HG02884 (cell line): ENCODE results near the gene RAB11FIP4.

Experiments
- ATAC-seq: cut with Tn5 transposase; IDR thresholded peaks from one replicate; pipeline ENCODE4 v1.9.1; 2021; ENCODE audit warnings: mild to moderate bottlenecking, moderate library complexity; ENCODE audit not compliant: unreplicated experiment

The RAB11FIP4 gene

DNA sequence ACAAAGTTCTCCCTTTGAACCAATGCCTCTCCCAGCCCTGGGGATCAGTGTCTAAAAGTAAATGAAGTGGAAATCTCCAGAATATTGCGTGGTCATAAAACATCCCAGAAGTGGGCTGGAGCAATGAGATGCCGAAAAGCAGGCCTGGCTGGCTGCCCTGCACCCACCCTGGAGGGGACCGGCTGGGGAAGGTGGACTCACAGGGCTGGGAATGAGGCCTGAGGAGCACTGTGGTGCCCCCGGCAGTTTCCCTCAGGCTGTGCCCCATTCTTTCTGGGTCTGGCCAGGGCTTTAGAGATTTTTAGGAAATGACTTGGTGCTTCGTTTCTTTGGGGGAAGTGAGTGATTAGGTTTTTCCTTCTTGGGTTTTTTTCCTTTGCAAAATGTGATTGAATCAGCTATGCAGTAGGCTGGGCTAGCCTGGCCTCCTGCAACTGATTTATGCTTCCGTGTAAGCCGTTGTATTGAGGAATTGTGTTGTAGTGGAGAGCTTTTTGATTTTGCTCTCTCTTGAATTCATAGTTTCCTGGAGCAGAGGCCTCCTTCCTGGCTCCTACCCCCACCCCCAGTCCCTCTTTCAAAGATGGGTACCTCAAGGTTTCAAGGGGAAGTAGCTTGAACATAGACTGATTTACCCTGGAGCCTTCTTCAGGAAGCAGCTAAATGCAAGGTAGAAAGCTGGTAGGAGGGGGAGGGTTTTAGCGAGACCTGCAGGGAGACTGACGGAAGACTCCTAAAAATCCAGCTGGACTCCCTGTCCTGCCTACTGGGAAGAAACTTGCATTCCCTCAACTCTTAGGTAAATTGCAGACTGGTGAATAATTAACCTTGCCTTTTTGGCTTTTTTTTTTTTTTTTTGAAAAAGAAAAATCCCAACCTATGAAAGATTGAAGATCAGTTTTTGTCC, 170.2 kb downstream of the RAB11FIP4 start:
- no peak for ATAC-seq

GRCh38 chr17:31562376-31562840, 170.9 kb downstream of the RAB11FIP4 start:
- ATAC-seq = no peak

DNA sequence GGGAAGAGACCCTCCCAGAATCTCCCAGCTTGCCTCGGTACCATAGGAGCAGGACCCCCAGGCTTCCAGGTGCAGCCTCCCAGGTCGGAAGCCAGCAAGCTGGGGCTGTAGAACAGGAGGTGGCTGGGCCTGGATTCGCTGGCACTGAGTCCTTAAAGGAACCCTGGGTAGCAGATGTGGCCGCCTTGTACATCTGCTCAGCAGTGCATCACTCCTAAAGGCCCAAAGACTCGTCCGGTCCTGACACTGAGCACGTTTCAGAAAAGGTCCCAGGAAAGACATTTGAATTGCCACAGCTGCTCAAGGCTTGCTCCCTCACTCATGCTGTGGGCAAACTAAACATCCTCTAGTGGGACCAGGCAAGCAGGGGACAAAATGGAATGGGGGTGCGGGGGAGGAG, 172.8 kb downstream of the RAB11FIP4 start:
- no peak for ATAC-seq

DNA sequence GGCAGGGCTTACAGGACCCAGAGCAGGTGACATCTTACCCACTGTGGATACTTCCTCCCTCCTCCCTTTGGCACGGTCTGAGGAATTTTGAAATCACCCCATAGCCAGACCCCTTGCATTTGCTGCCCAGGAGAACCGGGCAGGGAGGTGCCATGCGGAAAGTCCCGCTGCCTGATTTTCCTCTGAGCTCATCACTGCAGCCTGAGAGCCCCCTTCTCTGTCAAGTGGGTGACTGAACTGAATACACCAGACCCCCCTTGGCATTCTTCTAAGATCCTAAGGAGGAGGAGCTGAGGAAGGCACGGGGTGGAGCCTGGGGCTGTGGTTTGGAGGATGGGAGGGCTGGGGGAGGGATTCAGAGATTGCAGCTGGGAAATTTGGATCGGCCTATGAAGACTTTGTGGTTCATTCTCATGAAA, 173.4 kb downstream of the RAB11FIP4 start:
- ATAC-seq = no peak

DNA sequence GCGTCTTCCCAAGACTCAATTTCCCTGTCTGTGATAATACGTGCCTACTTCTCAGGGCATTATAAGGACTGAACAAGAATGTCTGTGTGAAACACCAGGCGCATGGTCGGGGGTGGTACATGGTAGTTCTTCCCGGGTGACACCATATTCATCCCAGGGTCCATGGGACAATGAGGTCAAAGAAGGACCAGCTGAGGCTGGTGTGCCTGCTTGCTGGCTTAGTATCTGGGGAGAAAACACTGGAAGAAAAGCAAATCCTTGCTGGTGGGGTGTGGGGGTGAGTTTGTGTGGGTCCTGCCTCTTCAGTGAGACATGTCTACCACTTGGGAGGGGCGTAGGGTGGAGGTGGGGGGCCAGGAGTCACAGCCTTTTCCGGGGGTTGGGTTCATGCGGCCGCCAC, 174.2 kb downstream of the RAB11FIP4 start:
- no peak for ATAC-seq

- ATAC-seq = no peak
These were observed 174.9 kb downstream of the RAB11FIP4 start for GRCh38 chr17:31566247-31566991.

DNA sequence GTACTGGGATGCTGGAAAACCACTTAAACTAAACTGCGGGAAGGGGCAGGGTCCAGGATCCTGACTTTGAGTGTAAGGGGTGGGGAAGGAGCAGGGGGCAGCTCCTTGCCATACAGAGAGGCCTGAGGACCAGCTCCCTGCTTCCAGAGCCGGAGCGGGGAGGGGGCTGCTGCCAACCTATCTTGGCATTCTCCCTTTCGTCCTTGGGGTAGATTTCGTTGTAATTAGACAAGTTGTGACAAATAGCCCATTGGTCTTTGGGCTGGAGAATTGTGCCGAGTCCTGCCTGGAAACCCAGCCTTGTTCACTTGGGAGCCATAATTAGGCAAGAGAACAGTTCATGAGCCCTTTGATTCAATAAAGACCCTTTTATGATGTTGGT, 175.5 kb downstream of the RAB11FIP4 start:
- ATAC-seq = no peak

- ATAC-seq = no peak
These were observed 176.6 kb downstream of the RAB11FIP4 start for GRCh38 chr17:31568121-31568520.

DNA sequence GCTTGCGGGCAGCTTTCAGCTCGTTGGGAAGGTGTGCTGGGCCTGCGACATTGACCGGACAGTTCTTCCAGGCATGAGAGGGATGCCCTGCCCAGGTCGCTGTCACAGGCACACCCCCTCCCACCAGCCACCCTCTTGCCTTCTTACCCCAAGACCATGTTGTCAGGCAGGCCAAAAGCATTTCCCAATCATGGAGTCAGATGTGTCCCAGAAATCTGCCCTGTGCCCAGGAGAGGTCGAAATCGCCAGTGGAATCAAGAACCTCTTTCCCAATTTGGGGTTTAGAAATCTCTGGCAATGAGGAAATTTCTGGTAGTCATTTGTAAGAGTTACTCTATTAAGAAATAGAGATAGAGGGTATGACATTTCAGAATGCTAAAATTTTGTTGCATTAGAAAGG, 177.1 kb downstream of the RAB11FIP4 start:
- no peak for ATAC-seq

DNA sequence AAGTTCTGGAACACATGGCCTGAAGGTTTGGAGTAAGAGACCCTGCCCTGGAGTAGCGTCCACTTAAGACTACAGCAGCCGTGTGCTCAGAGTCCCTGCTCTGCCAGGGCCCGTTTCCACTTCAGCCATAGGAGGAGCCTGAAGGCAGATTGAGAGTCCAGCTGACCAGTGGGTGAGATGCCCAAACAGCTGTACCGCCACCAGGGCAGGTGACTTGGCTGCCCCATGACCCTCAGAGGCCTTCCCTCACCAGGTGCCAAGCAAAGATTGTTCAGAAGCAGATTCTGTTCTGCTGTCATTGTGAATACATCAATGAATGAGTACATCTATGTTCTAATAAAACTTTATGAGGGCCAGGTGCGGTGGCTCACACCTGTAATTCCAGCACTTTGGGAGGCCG, 178.8 kb downstream of the RAB11FIP4 start:
- no peak for ATAC-seq

GRCh38 chr17:31570951-31571892, 179.7 kb downstream of the RAB11FIP4 start:
- no peak for ATAC-seq

GRCh38 chr17:31572341-31572740, 180.9 kb downstream of the RAB11FIP4 start:
- no peak for ATAC-seq

- ATAC-seq = no peak
These were observed 181.6 kb downstream of the RAB11FIP4 start for GRCh38 chr17:31573047-31573446.

DNA sequence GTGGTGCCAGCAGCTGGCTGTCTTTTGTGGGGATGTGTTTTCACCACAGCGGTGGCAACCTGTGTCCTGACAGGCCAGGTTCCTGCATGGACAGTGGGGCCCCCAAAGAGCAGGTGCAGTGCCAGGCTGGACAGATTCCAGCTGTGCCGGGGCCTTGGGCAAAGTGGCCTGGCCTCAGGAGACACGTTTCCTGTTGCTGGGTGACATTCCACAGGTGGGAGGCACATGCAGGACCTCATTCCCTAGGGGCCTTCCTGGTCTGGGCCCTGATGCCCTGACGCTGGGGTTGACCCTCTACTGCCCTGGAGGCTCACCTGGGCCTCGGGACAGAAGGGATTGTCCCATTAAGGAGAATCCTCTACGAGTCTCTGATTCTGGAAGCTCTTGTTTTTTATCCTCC, 182.4 kb downstream of the RAB11FIP4 start:
- no peak for ATAC-seq

GRCh38 chr17:31574458-31574857, 183.0 kb downstream of the RAB11FIP4 start:
- ATAC-seq = no peak

DNA sequence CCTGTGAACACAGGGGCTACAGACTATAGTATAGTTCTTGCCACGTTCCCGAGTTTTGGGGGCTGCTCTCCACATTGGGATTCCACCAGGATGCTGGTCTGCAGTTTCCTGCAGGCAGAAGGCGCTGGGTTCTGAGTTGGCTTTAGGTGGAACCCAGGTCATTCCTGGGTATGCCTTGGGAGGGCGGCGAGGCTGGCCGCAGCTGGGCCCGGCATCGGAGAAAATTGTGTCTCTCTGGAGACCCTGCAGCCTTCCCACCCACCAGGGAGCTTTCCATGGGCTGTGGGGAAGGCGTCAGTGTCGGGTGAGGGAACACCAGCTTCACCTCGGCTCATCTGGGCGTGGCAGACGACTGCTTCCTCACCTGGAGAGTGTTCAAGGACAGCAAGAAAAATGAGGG, 183.6 kb downstream of the RAB11FIP4 start:
- no peak for ATAC-seq

GRCh38 chr17:31579265-31579664, 187.8 kb downstream of the RAB11FIP4 start:
- ATAC-seq = no peak

- ATAC-seq = no peak
These were observed 188.8 kb downstream of the RAB11FIP4 start for GRCh38 chr17:31580316-31580705.

DNA sequence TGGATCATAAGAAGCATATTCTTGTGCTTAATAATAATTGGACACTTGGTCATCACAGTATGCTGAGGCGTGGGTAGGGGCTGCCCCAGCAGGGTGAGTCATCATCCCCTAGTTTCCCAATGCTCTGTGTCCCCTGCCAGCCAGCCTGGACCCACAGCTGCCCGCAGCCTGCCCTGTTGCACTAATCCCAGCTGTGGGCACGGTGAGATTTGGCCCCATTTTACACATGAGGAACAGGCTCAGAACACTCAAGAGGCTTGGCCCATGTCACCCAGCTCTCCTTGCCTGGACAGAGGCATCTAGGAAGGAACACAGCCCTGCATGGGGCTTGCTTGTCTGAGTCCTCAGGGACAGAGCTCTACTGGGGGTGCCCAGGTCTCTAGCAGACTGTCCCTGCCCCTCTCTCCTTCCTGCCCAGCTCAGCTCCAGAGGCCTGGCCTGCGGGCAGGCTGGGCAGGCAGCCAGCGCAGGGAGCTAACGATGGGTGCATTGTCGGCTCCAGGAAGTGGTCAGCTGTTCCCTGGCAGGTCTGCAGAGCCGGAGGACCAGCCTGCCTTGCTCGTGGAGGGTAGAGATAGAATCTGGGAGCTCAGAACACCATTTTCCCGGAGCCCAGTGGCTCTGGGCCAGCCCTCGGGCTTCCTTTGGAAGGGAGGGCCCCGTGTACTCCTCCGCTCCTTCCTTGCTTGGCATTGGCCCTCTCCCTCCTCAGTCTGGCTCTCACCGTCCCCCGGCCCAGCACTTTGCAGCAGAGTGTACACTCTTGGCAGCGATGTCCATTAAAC, 189.4 kb downstream of the RAB11FIP4 start:
- no peak for ATAC-seq

GRCh38 chr17:31581491-31581890, 190.0 kb downstream of the RAB11FIP4 start:
- no peak for ATAC-seq
